ENCODE results near the gene NASP.

- TF ChIP-seq CTCF (conservative IDR thresholded peaks at IDR 0.05; ENCODE audit: low read depth in 2 of 2) (no peak), REST (IDR thresholded peaks at IDR 0.05; ENCODE audit: unreplicated experiment) (no peak)
Observed at GRCh38 chr1:45569571-45569961, 14.3 kb upstream of the NASP start.
